K562 (cell line): ENCODE data around the gene ZNF451. TPM values are rescaled to one million over a fixed set of nuclear protein-coding genes. Genes with fewer than 3 reads are reported as not detected.
A peak's percentile ranks its signal among the peaks of the same experiment; 100 is the strongest.

ENCODE experiments used
- E2F6 ChIP-seq, 2 experiments: IDR thresholded peaks; 2 replicates each; pipeline ENCODE4 v1.6.1; 2011; ENCODE audit warnings: borderline replicate concordance in 1 of 2, control low read depth in 1 of 2, low read depth in 1 of 2, low read length in 1 of 2, mild to moderate bottlenecking in 1 of 2, mixed read lengths in 1 of 2, moderate library complexity in 1 of 2; ENCODE audit not compliant: insufficient read depth in 1 of 2, insufficient read length in 1 of 2, poor library complexity in 1 of 2, severe bottlenecking in 1 of 2; ENCODE audit errors: extremely low read depth in 1 of 2
- FOXA3 ChIP-seq, 2 experiments: fragments of 450-650 bp in 1 of 2; sonication (generic) in 1 of 2; formaldehyde crosslinking; IDR thresholded peaks in 1 of 2; conservative IDR thresholded peaks in 1 of 2; 2 replicates each; pipeline versions ENCODE4 v1.4.0 to v1.8.0; 2020 to 2022; ENCODE audit warnings: mild to moderate bottlenecking in 2 of 2, missing genetic modification reagents in 1 of 2
- FOXK1 ChIP-seq: sonication (generic); formaldehyde crosslinking; IDR thresholded peaks from 2 replicates; pipeline ENCODE4 v1.8.0; 2022; ENCODE audit warnings: missing genetic modification reagents, mild to moderate bottlenecking, borderline replicate concordance
- LCOR ChIP-seq: sonication (generic); formaldehyde crosslinking; IDR thresholded peaks from 2 replicates; pipeline ENCODE4 v1.8.0; 2022; ENCODE audit warnings: mild to moderate bottlenecking, missing genetic modification reagents
- MECOM ChIP-seq: fragments of 250-450 bp; sonication (Bioruptor Pico); IDR thresholded peaks from 2 replicates; pipeline ENCODE4 v1.8.0; 2022; ENCODE audit warnings: inconsistent platforms
- NKRF ChIP-seq: fragments of 450-650 bp; IDR thresholded peaks from 2 replicates; pipeline ENCODE4 v1.6.1; 2016; ENCODE audit warnings: borderline replicate concordance
- NR0B1 ChIP-seq: fragments of 450-650 bp; IDR thresholded peaks from one replicate; pipeline ENCODE4 v1.6.1; 2018; ENCODE audit warnings: mild to moderate bottlenecking, moderate library complexity; ENCODE audit not compliant: partially characterized antibody
- POLR2AphosphoS5 ChIP-seq: IDR thresholded peaks from 2 replicates; pipeline ENCODE4 v1.6.1; 2011; ENCODE audit warnings: mild to moderate bottlenecking, low read depth, low read length, moderate library complexity; ENCODE audit not compliant: control insufficient read depth, insufficient read depth
- ZNF224 ChIP-seq: sonication (generic); formaldehyde crosslinking; IDR thresholded peaks from 2 replicates; pipeline ENCODE4 v1.8.0; 2022; ENCODE audit warnings: mild to moderate bottlenecking, missing genetic modification reagents
- ZNF407 ChIP-seq: fragments of 450-650 bp; IDR thresholded peaks from 2 replicates; pipeline ENCODE4 v1.6.1; 2016; ENCODE audit warnings: low read depth
- ZNF41 ChIP-seq: fragments of 250-450 bp; sonication (Bioruptor Pico); conservative IDR thresholded peaks from 2 replicates; pipeline ENCODE4 v1.4.0; 2020; ENCODE audit warnings: mild to moderate bottlenecking
- polyA plus RNA-seq, 8 experiments: library from polyadenylated mRNA; depleted of rRNA in 4 of 8; stranded (reverse) in 5 of 8; unstranded in 3 of 8; fragments of >200 nt; fragmentation: Nextera tagmentation in 2 of 8; fragmentation: Illumina TruSeq in 1 of 8; extraction: Ambion mirVana in 2 of 8; extraction: Trizol in 1 of 8; gene quantifications; 2 replicates each; pipeline versions ENCODE4 v1.2.1 to v1.2.3, GENCODE V29; 2011 to 2014; ENCODE audit warnings: inconsistent platforms in 1 of 8, missing spikeins in 1 of 8
- total RNA-seq, 7 experiments: library from RNA; depleted of rRNA in 6 of 7; stranded (reverse); fragments of >200 nt in 6 of 7; fragmentation: Illumina TruSeq in 2 of 7; extraction: Trizol in 2 of 7; gene quantifications; 2 replicates each; pipeline versions ENCODE4 v1.2.1 to v1.2.3, GENCODE V29; 2011 to 2021; ENCODE audit warnings: low replicate concordance in 1 of 7

The ZNF451 gene
- total and polyA plus RNA-seq, 9 of the 15 experiments (the other 6 are each of a cell fraction or from before 2014, with no cell fraction given): 16.1 to 74.3 (median 38.3) TPM

GRCh38 chr6:57089687-57090457, at the start of gene ZNF451 (continued):
- TF ChIP-seq ZNF407 (peak; percentile 85), FOXK1 (CRISPR knock-in tag) (no peak), ZNF224 (CRISPR knock-in tag) (no peak), POLR2AphosphoS5 (peak; percentile 96), E2F6 (IDR thresholded peaks at IDR 0.05; ENCODE audit: borderline replicate concordance in 1 of 2, extremely low read depth in 1 of 2, insufficient read depth in 1 of 2, insufficient read length in 1 of 2, low read depth in 1 of 2, low read length in 1 of 2, poor library complexity in 1 of 2, severe bottlenecking in 1 of 2) (peak; percentile 91 to 97), MECOM (CRISPR knock-in tag) (no peak), NR0B1 (no peak), LCOR (CRISPR knock-in tag) (0 out of 2 replicates have a peak, but pooled peaks have one; percentile 65), ZNF41 (CRISPR knock-in tag) (no peak), FOXA3 (CRISPR knock-in tag; conservative IDR thresholded peaks at IDR 0.05 in 1 of 2, IDR thresholded peaks at IDR 0.05 in 1 of 2) (peak; percentile 19 to 67; a peak in 1 of 4 replicates), NKRF (peak; percentile 84; the same call in 1 of the 2 replicates)
